Loucy (cell line): ENCODE measurements around the gene DIP2B.
A peak's percentile ranks its signal among the peaks of the same experiment; 100 is the strongest.

Source experiments
- CTCF ChIP-seq: fragments of 200-600 bp; sonication (generic); conservative IDR thresholded peaks from 2 replicates; pipeline ENCODE4 v1.5.1; 2014; ENCODE audit warnings: mild to moderate bottlenecking, antibody characterized with exemption, low read length
- EZH2phosphoT487 ChIP-seq: fragments of 200-600 bp; IDR thresholded peaks from 2 replicates; pipeline ENCODE4 v1.6.1; 2018; ENCODE audit warnings: antibody characterized with exemption, mild to moderate bottlenecking, moderate library complexity, borderline replicate concordance

DNA sequence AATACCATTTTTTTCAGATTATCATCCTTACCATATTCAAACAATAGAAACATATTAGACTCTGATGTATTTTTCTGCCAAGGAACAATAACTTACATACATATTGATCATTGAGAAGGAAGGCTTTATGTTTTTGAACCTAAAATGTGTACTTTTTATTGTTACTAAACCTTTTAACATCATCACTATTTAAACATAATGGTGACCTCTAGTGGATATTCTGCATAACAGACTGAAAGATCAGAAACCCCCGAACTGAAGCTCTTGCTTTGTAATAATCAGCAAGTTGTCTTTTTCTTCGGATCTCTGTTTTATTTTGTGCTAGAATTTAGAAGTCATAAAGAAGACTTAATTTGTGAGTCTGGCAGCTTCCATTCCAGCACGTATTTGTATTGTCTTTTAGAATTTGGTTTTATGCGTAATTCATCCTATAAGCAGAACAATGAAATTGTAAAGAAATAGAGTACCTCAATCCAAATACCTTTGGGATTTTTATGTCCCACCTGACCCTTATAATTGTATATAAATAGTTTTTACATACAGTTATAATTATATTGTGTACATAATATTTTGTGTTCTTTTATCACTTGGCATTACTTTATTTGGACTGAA, 133.2 kb downstream of the DIP2B start:
- TF ChIP-seq CTCF (peak; percentile 85), EZH2phosphoT487 (no peak)
